NB4 (cell line): Measurements from ENCODE around the gene ALX4.

Experiments
- CTCF ChIP-seq: IDR thresholded peaks from one replicate; pipeline ENCODE4 v1.5.1; 2012; ENCODE audit warnings: low read depth, low read length
- POLR2A ChIP-seq: IDR thresholded peaks from 2 replicates; pipeline ENCODE4 v1.6.1; 2011; ENCODE audit warnings: mild to moderate bottlenecking; ENCODE audit not compliant: insufficient read length; ENCODE audit errors: extremely low read depth

- TF ChIP-seq CTCF: no peak
- TF ChIP-seq POLR2A: no peak
Observed at GRCh38 chr11:44310463-44311272, 729 bp upstream of the ALX4 start.
